GM11168 (cell line): ENCODE results near the gene ALDH2.

Source experiments
- in situ Hi-C: fragments of 300-500 bp; cut with MboI; formaldehyde crosslinking; loops from one replicate; pipeline ENCODE4 v1.12.0; 2022; ENCODE audit warnings: low sequenced_read_pairs; ENCODE audit not compliant: unreplicated experiment

ALDH2 gene

DNA sequence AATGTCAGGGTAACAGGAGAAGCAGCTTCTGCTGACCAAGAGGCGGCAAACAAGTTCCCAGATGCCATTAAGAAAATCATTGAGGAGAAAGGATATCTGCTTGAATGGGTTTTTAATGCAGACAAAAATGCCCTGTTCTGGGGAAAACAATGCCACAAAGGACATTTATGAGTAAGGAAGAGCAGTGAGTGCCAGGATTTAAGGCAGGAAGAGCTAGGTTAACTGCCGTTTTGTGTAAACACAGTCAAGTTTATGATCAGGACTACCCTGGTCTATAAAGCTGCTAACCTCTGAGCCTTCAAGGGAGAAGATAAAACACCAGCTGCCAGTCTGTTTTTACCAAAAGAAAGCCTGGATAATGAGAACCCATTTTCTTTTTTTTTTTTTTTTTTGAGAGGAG lies 83.8 kb downstream of the ALDH2 start:
- in situ Hi-C loops, result no loop called here

DNA sequence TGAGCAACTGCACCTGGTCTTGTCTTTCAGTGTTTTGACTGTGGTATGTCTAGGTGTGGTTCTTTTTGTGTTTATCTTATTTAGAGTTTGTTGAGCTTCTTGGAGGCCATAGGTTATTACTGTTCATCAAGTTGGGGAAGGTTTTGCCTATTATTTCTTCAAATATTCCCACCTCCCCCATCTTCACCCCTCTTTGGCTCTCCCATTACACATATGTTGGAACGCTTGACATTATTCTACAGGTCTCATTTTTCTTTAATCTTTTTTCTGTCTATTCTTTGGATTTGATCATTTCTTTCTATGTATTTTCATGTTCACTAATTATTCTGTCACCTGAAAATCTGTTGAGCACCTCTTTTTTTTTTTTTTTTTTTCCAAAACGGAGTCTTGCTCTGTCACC lies 91.5 kb downstream of the ALDH2 start:
- in situ Hi-C loops, result no loop called here

DNA sequence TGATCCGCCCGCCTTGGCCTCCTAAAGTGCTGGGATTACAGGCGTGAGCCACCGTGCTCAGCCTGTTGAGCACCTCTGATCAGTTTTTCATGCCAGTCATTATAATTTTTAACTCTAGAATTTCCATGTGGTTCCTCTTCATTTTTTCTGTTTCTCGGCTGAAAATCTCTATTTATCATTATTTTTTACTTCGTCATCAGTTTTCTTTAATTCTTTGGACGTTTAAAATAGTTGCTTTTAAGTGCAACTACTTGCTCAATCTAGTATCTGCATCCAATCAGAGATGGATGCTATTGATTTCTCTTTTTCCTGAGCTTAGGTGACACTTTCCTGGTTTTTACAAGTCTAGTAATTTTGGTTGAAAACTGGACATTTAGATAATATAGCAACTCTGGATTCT lies 92.0 kb downstream of the ALDH2 start:
- in situ Hi-C loops, result no loop called here

DNA sequence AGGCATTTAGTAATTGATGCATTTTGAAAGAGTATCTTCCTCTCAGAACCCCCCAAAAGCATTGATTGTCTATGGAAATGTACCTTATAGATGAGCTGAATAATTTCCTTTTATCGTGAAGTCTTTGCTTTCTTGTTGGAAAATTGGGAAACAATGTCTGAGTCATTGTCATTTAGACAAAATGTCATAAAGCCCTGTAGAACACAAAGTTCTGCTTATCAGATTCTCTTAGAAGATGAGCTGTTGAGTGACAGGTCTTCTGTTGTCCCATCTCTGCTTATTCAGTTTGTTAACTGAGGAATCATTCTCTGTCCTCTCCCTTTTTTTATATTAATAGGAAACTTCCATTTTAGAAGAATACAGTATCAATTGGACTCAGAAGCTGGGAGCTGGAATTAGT lies 98.2 kb downstream of the ALDH2 start:
- in situ Hi-C loops, result no loop called here
